Central memory CD4-positive, alpha-beta T cell (primary cell): ENCODE measurements around the gene TBXA2R.
"Not testable (repeated sequence)": the region's sequence is repeated elsewhere in the genome, so short reads cannot be mapped to it uniquely, and the experiment has no call there.

ENCODE experiments used
- DNase-seq: peaks from one replicate; pipeline ENCODE4 v3.0.0; 2022

Gene TBXA2R

DNA sequence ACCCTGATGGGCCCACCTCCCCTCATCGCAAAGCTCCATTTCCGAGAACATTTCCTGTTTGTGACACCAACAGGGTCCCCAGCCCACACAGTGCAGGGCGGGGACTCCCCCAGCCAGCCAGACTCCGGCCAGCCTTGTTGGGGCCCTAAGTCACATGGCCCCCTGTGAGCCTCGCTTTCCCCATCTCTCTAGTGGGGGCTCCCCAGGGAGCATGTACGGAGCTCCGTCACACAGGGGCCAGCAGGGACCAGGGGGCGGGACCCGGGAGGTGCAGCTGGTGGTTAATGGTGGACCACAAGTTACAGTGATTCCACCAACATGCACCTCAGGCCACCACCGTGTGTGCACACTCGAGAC lies 1.7 kb downstream of the TBXA2R start:
- no peak for DNase-seq

DNA sequence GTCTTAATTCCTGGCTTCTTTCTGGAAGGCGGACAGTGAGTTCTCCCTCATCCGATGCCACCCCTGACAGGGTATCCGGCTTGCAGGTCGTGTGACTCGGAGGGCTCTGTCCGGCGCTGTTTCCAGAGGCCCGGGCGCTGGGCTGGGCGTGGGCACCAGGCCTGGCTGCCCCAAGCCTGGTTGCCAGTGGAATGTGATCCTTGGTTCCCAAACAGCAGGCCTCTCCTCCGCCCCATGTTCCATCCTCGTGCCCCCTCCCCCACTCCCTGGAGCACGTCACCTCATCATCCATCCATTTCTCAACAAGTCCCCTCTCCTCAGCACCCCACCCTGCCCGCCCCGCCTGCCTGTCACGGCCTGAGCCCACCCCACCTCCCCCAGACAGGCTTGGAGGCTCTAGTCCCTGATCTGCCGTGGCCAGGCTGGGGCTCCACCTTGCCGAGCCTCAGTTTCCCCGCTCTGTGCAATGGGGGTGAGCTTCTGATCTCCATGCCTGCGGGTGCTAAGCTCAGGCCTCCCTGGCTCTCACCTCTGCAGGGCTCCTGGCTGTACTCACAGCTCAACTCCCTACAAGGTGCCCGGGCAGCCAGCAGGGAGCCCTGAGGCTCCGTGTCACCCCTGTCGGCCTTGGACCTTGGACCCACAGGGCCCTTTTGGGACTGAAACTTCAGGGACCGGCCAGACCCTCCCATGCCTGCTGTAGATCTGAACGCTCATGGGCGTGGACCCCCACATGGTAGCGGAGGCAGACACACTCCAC lies 2.3 kb downstream of the TBXA2R start:
- no peak for DNase-seq

GRCh38 chr19:3603121-3603811 lies 3.4 kb downstream of the TBXA2R start:
- no peak for DNase-seq

DNA sequence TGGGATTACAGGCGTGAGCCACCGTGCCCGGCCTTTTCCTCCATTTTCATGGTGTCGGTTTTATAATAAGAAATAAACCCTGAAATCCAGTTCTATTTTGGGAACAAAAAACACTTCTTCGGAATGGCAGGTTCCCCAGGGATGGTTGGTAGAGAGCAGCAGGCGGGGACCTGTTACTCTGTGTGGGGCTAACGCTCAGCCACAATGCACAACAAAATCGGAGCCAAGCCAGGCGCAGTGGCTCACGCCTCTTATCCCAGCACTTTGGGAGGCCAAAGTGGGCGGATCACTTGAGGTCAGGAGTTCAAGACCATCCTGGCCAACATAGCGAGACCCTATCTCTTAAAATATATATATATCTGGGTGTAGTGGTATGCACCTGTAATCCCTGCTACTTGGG lies 5.7 kb downstream of the TBXA2R start:
- DNase-seq = no peak

DNA sequence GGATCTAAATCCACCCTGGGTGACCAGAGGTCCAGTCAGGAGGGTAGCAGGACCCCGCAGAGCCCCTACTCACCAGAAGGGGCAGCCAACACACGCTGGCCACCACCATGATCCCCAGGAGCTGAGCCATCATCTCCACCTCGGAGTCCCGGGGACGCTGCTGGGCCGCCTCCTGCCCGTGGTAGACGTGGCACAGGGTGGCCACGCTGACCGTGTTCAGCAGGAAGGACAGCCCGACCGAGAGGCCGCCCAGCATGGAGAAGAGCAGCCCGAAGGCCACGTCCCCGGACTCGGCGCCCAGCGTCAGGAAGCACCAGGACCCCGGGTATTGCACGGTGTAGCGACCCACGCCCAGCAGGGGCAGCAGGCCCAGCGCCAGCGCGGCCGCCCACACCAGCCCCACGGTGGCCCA lies 6.9 kb downstream of the TBXA2R start:
- DNase-seq = no peak

- no peak for DNase-seq
Measured at GRCh38 chr19:3595521-3596061, 11.1 kb downstream of the TBXA2R start.

DNA sequence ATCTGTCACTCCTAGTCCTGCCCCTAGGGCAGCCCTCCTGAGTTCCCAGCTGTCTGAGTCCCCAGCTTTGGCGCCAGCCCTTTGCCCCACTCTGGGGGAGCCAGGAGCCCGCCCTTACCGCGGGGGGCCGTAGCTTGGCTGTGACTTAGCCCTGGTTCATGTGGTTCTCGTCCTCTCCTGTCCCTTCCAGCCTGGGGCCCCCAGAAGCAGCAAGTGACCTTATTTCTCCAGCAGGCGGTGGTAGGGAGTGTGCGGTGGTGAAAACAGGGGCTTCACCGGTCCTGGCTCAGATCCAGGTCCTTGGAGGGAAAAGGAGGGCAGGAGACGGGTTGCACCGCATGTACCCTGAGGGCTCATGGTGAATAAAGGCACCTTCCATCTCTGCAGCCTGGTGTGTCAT lies 13.5 kb downstream of the TBXA2R start:
- no peak for DNase-seq

DNA sequence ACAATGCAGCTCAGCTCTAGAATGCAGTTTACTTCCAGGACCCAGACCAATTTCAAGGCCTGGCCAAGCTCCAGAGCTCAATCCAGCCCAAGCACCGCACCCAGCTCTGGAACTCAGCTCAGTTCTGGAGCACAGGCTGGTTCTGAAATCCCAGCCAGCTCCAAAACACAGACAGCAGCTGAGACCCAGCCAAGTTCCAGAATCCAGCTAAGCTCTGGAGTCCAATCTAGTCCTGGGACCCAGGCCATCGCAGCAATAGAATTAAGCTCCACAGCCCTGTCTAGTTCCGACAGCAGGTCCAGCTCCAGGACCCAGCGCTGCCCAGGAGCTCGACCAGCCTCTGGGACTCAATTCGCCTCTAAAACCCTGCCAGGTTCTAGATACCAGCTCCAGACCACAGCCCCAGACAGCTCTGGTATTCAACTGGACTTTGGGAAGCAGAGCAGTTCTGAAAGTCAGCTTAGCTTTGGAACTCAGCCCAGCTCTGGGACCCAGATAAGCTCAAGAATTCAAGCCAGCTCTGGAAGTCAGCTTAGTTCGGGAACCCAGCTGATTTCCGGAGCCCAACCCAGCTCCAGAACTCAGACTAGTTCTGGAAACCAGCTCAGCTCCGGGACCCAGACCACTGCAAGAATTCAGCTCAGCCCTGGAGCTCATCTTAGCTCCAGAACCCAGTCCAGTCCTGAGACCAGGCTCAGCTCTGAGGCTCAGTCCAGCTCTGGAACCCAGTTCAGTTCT lies 14.6 kb downstream of the TBXA2R start:
- no peak for DNase-seq

DNA sequence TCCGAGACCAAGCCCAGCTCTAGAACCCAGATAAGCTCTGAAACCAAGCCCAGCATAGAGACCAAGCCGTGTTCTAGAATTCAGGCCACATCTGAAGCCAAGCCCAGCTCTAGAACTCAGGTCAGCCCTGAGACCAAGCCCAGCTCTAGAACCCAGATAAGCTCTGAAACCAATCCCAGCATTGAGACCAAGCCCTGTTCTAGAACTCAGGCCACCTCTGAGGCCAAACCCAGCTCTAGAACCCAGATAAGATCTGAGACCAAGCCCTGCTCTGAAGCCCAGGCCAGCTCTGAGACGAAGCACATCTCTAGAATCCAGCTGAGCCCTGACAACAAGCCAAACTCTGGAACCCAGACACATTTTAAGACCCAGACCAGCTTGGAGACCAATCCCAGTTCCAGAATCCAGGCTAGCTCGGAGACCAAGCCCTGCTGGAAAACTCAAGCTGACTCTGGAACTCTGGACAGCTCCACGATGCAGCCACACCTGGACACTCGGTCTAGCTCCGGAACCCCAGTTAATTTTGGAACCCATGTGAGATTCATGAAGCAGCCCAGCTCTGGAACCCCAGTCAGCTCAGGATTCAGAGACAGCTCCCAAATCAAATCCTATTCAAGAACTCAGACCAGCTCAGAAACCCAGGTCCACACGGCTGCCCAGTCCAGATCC lies 15.6 kb downstream of the TBXA2R start:
- no peak for DNase-seq

- no peak for DNase-seq
Measured at GRCh38 chr19:3589949-3590348, 16.7 kb downstream of the TBXA2R start.

- DNase-seq = no peak
Measured at GRCh38 chr19:3589439-3589838, 17.2 kb downstream of the TBXA2R start.

- no peak for DNase-seq
Measured at GRCh38 chr19:3586707-3587346, 19.8 kb downstream of the TBXA2R start.

GRCh38 chr19:3586127-3586626 lies 20.5 kb downstream of the TBXA2R start:
- DNase-seq = no peak

DNA sequence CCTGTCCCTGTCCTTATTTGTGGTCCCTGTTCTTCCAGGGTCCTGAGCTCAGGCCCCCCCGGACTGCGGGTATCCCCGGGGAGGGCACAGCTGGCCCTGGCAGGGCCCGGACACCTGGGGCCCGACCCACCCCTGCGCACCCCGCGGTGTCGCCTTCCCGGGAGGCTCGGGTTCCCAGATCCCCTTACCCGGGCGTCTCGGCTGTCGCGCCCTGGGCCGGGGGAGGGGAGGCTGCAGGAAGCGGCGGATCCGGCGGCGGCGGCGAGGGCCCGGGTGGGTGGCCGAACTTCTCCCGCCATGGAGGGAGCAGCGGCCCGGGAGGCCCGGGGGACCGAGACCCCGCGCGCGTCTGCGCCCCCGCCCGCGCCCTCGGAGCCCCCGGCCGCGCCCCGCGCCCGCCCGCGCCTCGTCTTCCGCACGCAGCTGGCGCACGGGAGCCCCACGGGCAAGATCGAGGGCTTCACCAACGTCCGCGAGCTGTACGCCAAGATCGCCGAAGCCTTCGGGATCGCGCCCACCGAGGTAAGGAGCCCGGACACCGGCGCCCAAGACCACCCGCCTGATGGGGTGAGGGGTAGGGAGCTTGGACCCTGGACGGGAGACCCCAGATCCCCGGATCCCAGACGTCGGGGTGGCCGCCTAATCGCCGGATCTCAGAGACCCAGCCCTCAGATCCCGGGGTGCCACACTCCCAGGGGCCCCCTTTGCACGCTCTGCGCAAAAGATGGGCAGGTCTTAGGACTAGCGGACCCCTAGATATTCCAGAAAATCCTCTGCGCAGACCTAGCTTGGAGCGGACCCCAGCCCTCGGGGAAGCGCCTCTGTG lies 21.2 kb downstream of the TBXA2R start, which contains the start of gene GIPC3:
TSS of gene GIPC3 (plus strand) at position 178 of the 826 bp plus-strand sequence. CDS start at position 298, 120 bp downstream.
- no peak for DNase-seq

DNA sequence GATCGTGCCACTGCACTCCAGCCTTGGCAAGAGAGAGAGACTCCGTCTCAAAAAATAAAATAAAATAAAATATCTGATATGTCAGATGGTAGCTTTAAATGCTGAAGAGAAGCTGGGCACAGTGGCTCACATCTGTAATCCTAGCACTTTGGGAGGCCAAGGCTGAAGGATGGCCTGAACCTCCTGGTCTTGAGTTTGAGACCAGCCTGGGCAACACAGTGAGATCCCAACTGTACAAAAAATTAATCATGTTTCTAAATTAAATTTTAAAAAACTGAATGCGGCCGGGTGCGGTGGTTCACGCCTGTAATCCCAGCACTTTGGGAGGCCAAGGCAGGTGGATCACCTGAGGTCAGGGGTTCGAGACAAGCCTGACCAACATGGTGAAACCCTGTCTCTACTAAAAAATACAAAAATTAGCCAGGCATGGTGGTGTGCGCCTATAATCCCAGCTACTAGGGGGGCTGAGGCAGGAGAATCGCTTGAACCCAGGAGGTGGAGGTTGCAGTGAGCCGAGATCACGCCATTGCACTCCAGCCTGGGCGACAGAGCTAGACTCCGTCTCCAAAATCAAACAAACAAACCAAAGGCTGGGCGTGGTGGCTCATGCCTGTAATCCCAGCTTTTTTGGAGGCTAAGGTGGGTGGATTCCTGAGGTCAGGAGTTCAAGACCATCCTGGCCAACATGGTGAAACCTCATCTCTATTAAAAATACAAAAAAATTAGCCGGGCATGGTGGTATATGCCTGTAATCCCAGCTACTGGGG lies 22.5 kb downstream of the TBXA2R start:
- DNase-seq = not testable (repeated sequence)

DNA sequence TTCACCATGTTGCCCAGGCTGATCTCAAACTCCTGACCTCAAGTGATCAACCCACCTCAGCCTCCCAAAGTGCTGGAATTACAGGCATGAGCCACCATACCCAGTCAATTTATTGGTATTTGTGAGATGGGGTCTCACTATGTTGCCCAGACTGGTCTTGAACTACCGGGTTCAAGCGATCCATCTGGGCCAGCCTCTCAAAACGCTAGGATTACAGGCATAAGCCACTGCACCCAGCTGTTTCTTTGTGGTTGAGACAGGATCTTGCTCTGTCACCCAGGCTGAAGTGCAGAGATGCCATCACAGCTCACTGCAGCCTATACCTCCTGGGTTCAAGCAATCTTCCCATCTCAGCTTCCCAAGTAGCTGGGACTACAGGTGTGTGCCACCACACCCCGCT lies 24.9 kb downstream of the TBXA2R start:
- DNase-seq = not testable (repeated sequence)

GRCh38 chr19:3580156-3580934 lies 26.3 kb downstream of the TBXA2R start:
- DNase-seq = no peak

DNA sequence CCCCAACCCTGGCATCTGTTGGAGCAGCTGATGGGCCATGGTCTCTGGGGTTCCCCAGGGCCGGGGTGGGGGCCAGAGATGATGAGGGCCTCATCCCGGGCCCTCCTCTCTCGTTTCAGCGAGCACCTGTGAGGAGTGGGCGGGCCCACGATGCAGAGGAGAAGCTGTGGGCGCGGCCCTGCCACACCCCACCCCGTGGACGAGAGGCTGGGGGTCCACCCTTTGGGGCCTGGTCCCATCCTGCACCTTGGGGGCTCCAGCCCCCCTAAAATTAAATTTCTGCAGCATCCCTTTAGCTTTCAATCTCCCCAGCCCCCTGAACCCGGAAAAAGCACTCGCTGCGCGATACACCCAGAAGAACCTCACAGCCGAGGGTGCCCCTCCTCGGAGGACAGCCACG lies 28.3 kb downstream of the TBXA2R start:
- no peak for DNase-seq

- DNase-seq = no peak
Measured at GRCh38 chr19:3577723-3578344, 28.8 kb downstream of the TBXA2R start.
